NB4 (cell line): ENCODE measurements around the gene PRR23E.

Experiments
- DNase-seq: peaks from one replicate; pipeline ENCODE4 v3.0.0; 2010; ENCODE audit warnings: low read depth
- H3K4me3 ChIP-seq: one replicate; pipeline ENCODE4 v1.5.1; 2011; ENCODE audit warnings: mild to moderate bottlenecking, low read depth, low read length, moderate library complexity
- CTCF ChIP-seq: IDR thresholded peaks from one replicate; pipeline ENCODE4 v1.5.1; 2012; ENCODE audit warnings: low read depth, low read length
- MAX ChIP-seq: IDR thresholded peaks from 2 replicates; pipeline ENCODE4 v1.6.1; 2011; ENCODE audit warnings: low read depth, low read length
- MYC ChIP-seq: IDR thresholded peaks from 2 replicates; pipeline ENCODE4 v1.6.1; 2011; ENCODE audit warnings: low read depth, low read length
- POLR2A ChIP-seq: IDR thresholded peaks from 2 replicates; pipeline ENCODE4 v1.6.1; 2011; ENCODE audit warnings: mild to moderate bottlenecking; ENCODE audit not compliant: insufficient read length; ENCODE audit errors: extremely low read depth

The PRR23E gene

GRCh38 chr3:127149621-127150310, 43.2 kb upstream of the PRR23E start:
- no peak for TF ChIP-seq POLR2A
- no peak for TF ChIP-seq MYC
- TF ChIP-seq MAX, result no peak
- TF ChIP-seq CTCF, result no peak
- H3K4me3 ChIP-seq, result no peak overlapping the region
- no peak for DNase-seq

GRCh38 chr3:127150513-127151250, 42.2 kb upstream of the PRR23E start:
- no peak for DNase-seq
- TF ChIP-seq MYC (no peak), POLR2A (no peak), CTCF (no peak), MAX (no peak)
- no peak overlapping the region for H3K4me3 ChIP-seq

- TF ChIP-seq CTCF, result no peak
- TF ChIP-seq MAX, result no peak
- TF ChIP-seq POLR2A, result no peak
- TF ChIP-seq MYC, result no peak
- H3K4me3 ChIP-seq, result no peak overlapping the region
- no peak for DNase-seq
Observed at GRCh38 chr3:127151251-127151564, 41.7 kb upstream of the PRR23E start.

- no peak for TF ChIP-seq CTCF
- no peak for TF ChIP-seq MYC
- no peak for TF ChIP-seq MAX
- no peak for TF ChIP-seq POLR2A
- H3K4me3 ChIP-seq, result no peak overlapping the region
- DNase-seq, result no peak
Observed at GRCh38 chr3:127151992-127152650, 40.8 kb upstream of the PRR23E start.

- no peak for DNase-seq
- no peak for TF ChIP-seq CTCF
- no peak for TF ChIP-seq POLR2A
- no peak for TF ChIP-seq MAX
- TF ChIP-seq MYC, result no peak
- no peak overlapping the region for H3K4me3 ChIP-seq
Observed at GRCh38 chr3:127152684-127153505, 40.0 kb upstream of the PRR23E start.
